GM12878 (cell line): ENCODE data around the gene YKT6. TPM values are rescaled to one million over a fixed set of nuclear protein-coding genes. Genes with fewer than 3 reads are reported as not detected.

Experiments used
- CBX5 ChIP-seq: sonication (generic); IDR thresholded peaks from 2 replicates; pipeline ENCODE4 v1.6.1; 2016; ENCODE audit warnings: low read depth, moderate library complexity, mild to moderate bottlenecking, inconsistent platforms
- CHD2 ChIP-seq: IDR thresholded peaks from 2 replicates; pipeline ENCODE4 v1.6.1; 2011; ENCODE audit warnings: low read depth, low read length, improper control_type of control experiment, borderline replicate concordance
- HSF1 ChIP-seq: fragments of 150-350 bp; IDR thresholded peaks from 2 replicates; pipeline ENCODE4 v1.6.1; 2014; ENCODE audit warnings: mild to moderate bottlenecking, low read depth, low read length
- IKZF2 ChIP-seq, 2 experiments: fragments of 450-650 bp; IDR thresholded peaks; 2 replicates each; pipeline ENCODE4 v1.6.1; 2017; ENCODE audit warnings: mild to moderate bottlenecking in 2 of 2, moderate library complexity in 2 of 2
- IRF5 ChIP-seq: fragments of 450-650 bp; IDR thresholded peaks from 2 replicates; pipeline ENCODE4 v1.6.1; 2017; ENCODE audit warnings: borderline replicate concordance
- JUNB ChIP-seq: IDR thresholded peaks from 2 replicates; pipeline ENCODE4 v1.6.1; 2016; ENCODE audit warnings: antibody characterized with exemption, mild to moderate bottlenecking
- MXI1 ChIP-seq: fragments of 150-350 bp; IDR thresholded peaks from 2 replicates; pipeline ENCODE4 v1.6.1; 2011; ENCODE audit warnings: low read depth, mild to moderate bottlenecking, inconsistent platforms, low read length, improper control_type of control experiment
- NR2C1 ChIP-seq: fragments of 450-650 bp; IDR thresholded peaks from 2 replicates; pipeline ENCODE4 v1.6.1; 2017; ENCODE audit warnings: antibody characterized with exemption, mild to moderate bottlenecking, moderate library complexity
- PAX5 ChIP-seq: IDR thresholded peaks from 2 replicates; pipeline ENCODE4 v1.6.1; 2011; ENCODE audit warnings: low read depth, low read length, borderline replicate concordance
- PML ChIP-seq: IDR thresholded peaks from 2 replicates; pipeline ENCODE4 v1.6.1; 2012; ENCODE audit warnings: low read length, inconsistent platforms
- RELA ChIP-seq: fragments of 450-650 bp; IDR thresholded peaks from 2 replicates; pipeline ENCODE4 v1.8.0; 2014; ENCODE audit warnings: borderline replicate concordance; ENCODE audit not compliant: partially characterized antibody
- SIX5 ChIP-seq: IDR thresholded peaks from 2 replicates; pipeline ENCODE4 v1.6.1; 2011; ENCODE audit warnings: mild to moderate bottlenecking, low read depth, low read length, moderate library complexity; ENCODE audit not compliant: severe bottlenecking
- SMAD1 ChIP-seq: fragments of 450-650 bp; IDR thresholded peaks from 2 replicates; pipeline ENCODE4 v1.6.1; 2018; ENCODE audit warnings: mild to moderate bottlenecking, low read depth; ENCODE audit not compliant: partially characterized antibody
- SMC3 ChIP-seq: IDR thresholded peaks from 2 replicates; pipeline ENCODE4 v1.6.1; 2011; ENCODE audit warnings: low read length, improper control_type of control experiment, borderline replicate concordance
- SP1 ChIP-seq: IDR thresholded peaks from one replicate; pipeline ENCODE4 v1.6.1; 2011; ENCODE audit warnings: low read depth, low read length
- STAT3 ChIP-seq: IDR thresholded peaks from 2 replicates; pipeline ENCODE4 v1.6.1; 2011; ENCODE audit warnings: low read depth, low read length, improper control_type of control experiment
- SUPT20H ChIP-seq: IDR thresholded peaks from 2 replicates; pipeline ENCODE4 v1.6.1; 2011; ENCODE audit warnings: low read depth, mild to moderate bottlenecking, low read length, moderate library complexity, borderline replicate concordance; ENCODE audit not compliant: control insufficient read depth
- ZBED1 ChIP-seq: IDR thresholded peaks from 2 replicates; pipeline ENCODE4 v1.6.1; 2016; ENCODE audit warnings: borderline replicate concordance
- ZNF622 ChIP-seq: fragments of 450-650 bp; IDR thresholded peaks from 2 replicates; pipeline ENCODE4 v1.6.1; 2017; ENCODE audit warnings: mild to moderate bottlenecking, inconsistent platforms
- polyA plus RNA-seq, 11 experiments: library from polyadenylated mRNA; depleted of rRNA in 4 of 11; unstranded in 6 of 11; stranded (reverse) in 5 of 11; fragments of >200 nt; fragmentation: Nextera tagmentation in 4 of 11; fragmentation: Illumina TruSeq in 1 of 11; extraction: Ambion mirVana in 4 of 11; extraction: Trizol in 1 of 11; gene quantifications; 1 replicate in 1 of 11; 2 replicates in 10 of 11; pipeline versions ENCODE4 v1.2.1 to v1.2.3, GENCODE V29; 2011 to 2016; ENCODE audit warnings: inconsistent platforms in 2 of 11, missing spikeins in 2 of 11, low read depth in 1 of 11
- total RNA-seq, 4 experiments: library from RNA; depleted of rRNA in 3 of 4; stranded (reverse); fragments of >200 nt in 3 of 4; fragmentation: Illumina TruSeq in 1 of 4; extraction: Trizol in 1 of 4; gene quantifications; 2 replicates each; pipeline versions ENCODE4 v1.2.1 to v1.2.3, GENCODE V29; 2013 to 2021
- TF ChIP-seq, protein P1 (sequence below): IDR thresholded peaks from 2 replicates; pipeline ENCODE4 v1.6.1; 2011; ENCODE audit warnings: borderline replicate concordance, low read depth, mild to moderate bottlenecking, moderate library complexity, mixed read lengths, low read length; ENCODE audit not compliant: insufficient read depth; ENCODE audit errors: extremely low read length
- TF ChIP-seq, protein P2 (sequence below): fragments of 450-650 bp; IDR thresholded peaks from 2 replicates; pipeline ENCODE4 v1.6.1; 2017; ENCODE audit warnings: mild to moderate bottlenecking, moderate library complexity

YKT6 gene
- total and polyA plus RNA-seq, 10 of the 15 experiments (the other 5 are each of a cell fraction or from before 2014, with no cell fraction given) = 1.7 to 95.2 (median 70.5) TPM

DNA sequence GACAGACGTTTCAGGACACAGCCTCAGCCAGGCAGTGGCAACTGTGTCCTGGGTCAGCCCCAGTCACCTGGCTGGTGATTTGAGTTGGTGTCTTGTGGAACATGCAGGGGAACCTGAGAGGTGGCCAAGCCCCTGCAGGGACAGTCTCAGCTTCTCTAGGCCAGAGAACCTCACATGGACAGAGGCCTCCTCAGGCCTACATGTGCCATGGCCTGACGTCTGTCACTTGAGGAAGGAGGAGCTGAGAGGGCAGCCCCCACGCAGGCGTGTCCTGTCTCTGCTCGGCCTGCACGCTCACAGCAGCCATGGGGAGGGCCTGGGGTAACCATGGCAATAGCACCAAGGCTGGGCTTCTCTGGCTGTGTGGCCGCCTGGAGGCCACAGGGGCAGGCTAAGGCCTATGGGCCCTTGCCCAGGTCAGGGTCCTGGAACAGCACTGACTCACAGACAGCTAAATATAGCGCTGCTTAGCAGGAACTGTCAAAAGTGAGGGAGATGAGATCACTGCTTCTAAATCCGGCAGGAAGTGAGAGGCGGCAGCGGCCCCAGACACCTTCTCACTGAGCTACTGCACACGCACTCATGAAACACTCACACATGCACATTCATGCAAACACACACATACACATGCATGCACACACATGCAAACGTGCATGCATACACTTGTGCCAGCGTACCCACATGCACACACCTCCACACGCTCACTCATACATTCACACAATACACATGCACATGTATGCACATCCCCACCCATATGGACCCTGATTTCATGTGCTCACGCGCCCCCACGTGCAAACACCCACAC is 57.0 kb downstream of the YKT6 start (continued):
- peak; percentile 85 to 90 for TF ChIP-seq IKZF2 (IDR thresholded peaks at IDR 0.05)
- no peak for TF ChIP-seq SIX5
- TF ChIP-seq MXI1 = peak; percentile 96
- TF ChIP-seq STAT3 = no peak
- TF ChIP-seq JUNB = peak; percentile 90
- TF ChIP-seq SMC3 = 0 out of 2 replicates have a peak, but pooled peaks have one; percentile 9
- TF ChIP-seq, protein P1, sequence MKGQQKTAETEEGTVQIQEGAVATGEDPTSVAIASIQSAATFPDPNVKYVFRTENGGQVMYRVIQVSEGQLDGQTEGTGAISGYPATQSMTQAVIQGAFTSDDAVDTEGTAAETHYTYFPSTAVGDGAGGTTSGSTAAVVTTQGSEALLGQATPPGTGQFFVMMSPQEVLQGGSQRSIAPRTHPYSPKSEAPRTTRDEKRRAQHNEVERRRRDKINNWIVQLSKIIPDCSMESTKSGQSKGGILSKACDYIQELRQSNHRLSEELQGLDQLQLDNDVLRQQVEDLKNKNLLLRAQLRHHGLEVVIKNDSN = no peak
- no peak for TF ChIP-seq ZNF622
- no peak for TF ChIP-seq RELA
- TF ChIP-seq PML = peak; percentile 65; the same call in 1 of the 2 replicates
- TF ChIP-seq NR2C1 = no peak
- peak; percentile 89 for TF ChIP-seq SP1
- TF ChIP-seq CBX5 = no peak; the same call in 1 of the 2 replicates
- TF ChIP-seq, protein P2, sequence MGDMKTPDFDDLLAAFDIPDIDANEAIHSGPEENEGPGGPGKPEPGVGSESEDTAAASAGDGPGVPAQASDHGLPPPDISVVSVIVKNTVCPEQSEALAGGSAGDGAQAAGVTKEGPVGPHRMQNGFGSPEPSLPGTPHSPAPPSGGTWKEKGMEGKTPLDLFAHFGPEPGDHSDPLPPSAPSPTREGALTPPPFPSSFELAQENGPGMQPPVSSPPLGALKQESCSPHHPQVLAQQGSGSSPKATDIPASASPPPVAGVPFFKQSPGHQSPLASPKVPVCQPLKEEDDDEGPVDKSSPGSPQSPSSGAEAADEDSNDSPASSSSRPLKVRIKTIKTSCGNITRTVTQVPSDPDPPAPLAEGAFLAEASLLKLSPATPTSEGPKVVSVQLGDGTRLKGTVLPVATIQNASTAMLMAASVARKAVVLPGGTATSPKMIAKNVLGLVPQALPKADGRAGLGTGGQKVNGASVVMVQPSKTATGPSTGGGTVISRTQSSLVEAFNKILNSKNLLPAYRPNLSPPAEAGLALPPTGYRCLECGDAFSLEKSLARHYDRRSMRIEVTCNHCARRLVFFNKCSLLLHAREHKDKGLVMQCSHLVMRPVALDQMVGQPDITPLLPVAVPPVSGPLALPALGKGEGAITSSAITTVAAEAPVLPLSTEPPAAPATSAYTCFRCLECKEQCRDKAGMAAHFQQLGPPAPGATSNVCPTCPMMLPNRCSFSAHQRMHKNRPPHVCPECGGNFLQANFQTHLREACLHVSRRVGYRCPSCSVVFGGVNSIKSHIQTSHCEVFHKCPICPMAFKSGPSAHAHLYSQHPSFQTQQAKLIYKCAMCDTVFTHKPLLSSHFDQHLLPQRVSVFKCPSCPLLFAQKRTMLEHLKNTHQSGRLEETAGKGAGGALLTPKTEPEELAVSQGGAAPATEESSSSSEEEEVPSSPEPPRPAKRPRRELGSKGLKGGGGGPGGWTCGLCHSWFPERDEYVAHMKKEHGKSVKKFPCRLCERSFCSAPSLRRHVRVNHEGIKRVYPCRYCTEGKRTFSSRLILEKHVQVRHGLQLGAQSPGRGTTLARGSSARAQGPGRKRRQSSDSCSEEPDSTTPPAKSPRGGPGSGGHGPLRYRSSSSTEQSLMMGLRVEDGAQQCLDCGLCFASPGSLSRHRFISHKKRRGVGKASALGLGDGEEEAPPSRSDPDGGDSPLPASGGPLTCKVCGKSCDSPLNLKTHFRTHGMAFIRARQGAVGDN = peak; percentile 99
- TF ChIP-seq PAX5 = peak; percentile 57; the same call in 1 of the 2 replicates
- no peak for TF ChIP-seq SMAD1
- TF ChIP-seq SUPT20H = no peak
- TF ChIP-seq CHD2 = peak; percentile 68
- no peak for TF ChIP-seq IRF5
- TF ChIP-seq ZBED1 = peak; percentile 91; the same call in 1 of the 2 replicates
- TF ChIP-seq HSF1 = no peak
